IPS-18a (cell line): Measurements from ENCODE around the gene UBASH3A.

Experiments
- H3K27ac ChIP-seq: one replicate; pipeline ENCODE4 v1.5.1; 2013; ENCODE audit warnings: low read length
- H3K27me3 ChIP-seq: one replicate; pipeline ENCODE4 v1.6.1; 2013; ENCODE audit warnings: mild to moderate bottlenecking, low read length; ENCODE audit not compliant: control insufficient read depth, insufficient read depth
- H3K36me3 ChIP-seq: one replicate; pipeline ENCODE4 v1.6.1; 2013; ENCODE audit warnings: low read depth, low read length; ENCODE audit not compliant: control insufficient read depth
- H3K4me1 ChIP-seq: one replicate; pipeline ENCODE4 v1.6.1; 2013; ENCODE audit warnings: low read depth, low read length; ENCODE audit not compliant: control insufficient read depth
- H3K4me3 ChIP-seq: one replicate; pipeline ENCODE4 v1.5.1; 2013; ENCODE audit warnings: low read length
- H3K9ac ChIP-seq: one replicate; pipeline ENCODE4 v1.6.1; 2013; ENCODE audit warnings: mild to moderate bottlenecking, low read length, moderate library complexity
- H3K9me3 ChIP-seq: one replicate; pipeline ENCODE4 v1.6.1; 2013; ENCODE audit warnings: low read depth, low read length; ENCODE audit not compliant: control insufficient read depth

The UBASH3A gene

DNA sequence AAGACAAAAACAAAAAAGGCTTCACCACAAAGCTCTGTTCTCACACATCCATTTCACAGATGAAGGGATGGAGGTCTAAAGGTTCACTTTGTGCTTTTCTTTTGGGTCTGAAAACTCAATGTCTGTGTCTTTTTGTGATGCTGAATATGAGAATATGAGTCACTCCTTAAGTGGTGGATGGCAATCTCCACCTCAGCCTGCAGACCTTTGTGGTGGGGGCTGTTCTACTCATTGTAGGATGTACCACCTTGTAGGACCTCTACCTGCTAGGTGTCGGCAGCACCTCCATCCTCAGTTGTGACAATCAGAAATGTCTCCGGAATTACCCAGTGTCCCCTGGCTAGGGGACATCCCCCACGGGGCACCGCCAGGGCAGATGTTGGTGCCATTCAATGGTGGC, 42.8 kb downstream of the UBASH3A start:
- Histone ChIP-seq H3K9ac (no peak overlapping the region), H3K27me3 (no peaks in the 10 kb centered on the region), H3K36me3 (no peaks in the 10 kb centered on the region), H3K27ac (no peak overlapping the region), H3K9me3 (no peaks in the 10 kb centered on the region), H3K4me1 (peaks cover 8% of the 10 kb centered on the region), H3K4me3 (no peak overlapping the region)

DNA sequence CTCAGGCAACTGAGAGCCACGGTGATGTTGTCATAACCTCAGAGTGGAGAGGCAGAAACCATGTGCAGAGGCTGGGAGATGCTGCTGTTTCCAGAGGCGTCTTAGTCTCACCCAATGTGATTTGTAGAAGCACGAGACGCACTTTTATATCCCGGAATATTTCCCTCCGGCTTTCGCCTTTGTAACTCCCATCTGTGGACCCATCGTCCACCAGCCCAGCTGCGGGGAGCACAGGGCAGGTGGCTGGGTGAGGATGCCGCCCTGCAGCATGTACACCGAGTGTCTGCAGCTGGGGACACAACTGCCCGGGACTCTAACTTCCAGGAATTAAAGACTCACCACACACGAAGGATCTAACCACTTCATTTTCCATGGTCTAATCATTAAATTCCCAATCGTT, 43.5 kb downstream of the UBASH3A start:
- Histone ChIP-seq H3K9me3 (no peaks in the 10 kb centered on the region), H3K9ac (no peak overlapping the region), H3K27me3 (no peaks in the 10 kb centered on the region), H3K27ac (no peak overlapping the region), H3K4me1 (peaks cover 8% of the 10 kb centered on the region), H3K4me3 (no peak overlapping the region), H3K36me3 (no peaks in the 10 kb centered on the region)

DNA sequence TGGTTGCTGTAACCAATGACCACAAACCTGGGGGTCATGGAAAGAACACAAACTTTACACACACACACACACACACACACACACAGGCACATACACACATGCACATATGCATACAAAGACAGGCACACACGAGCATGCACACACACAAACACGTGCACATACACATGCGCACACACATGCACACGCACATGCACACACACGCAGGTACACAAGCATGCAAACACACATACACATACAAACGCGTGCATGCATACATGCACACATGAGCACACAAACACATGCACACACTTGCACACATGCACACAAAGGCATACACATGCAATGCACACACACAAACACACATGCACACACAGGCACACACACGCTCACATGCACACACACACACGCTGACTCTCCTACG, 44.0 kb downstream of the UBASH3A start:
- no peaks in the 10 kb centered on the region for H3K36me3 ChIP-seq
- H3K4me1 ChIP-seq, result peaks cover 8% of the 10 kb centered on the region
- H3K27ac ChIP-seq, result no peak overlapping the region
- H3K9me3 ChIP-seq, result no peaks in the 10 kb centered on the region
- H3K9ac ChIP-seq, result no peak overlapping the region
- no peaks in the 10 kb centered on the region for H3K27me3 ChIP-seq
- no peak overlapping the region for H3K4me3 ChIP-seq

DNA sequence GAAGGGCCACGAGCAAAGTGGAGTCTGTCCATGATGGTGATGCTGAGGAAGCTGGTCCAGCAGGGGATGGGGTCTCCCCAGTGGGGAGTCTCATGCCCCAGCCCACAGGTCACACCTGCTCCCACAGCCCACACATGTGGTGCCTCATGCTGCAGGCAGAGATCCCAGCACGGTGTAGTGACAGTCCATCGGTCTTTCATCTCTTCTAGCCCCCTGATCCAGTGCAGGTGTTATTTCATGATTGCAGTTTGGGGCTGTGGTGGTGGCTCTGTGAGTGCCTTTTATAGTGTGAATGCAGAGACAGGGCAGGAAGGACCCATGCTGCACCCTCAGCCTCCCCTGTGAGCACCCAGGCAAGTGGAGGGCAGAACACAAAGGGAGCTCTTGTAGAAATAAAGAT, 45.0 kb downstream of the UBASH3A start:
- Histone ChIP-seq H3K9me3 (no peaks in the 10 kb centered on the region), H3K27ac (no peak overlapping the region), H3K36me3 (no peaks in the 10 kb centered on the region), H3K27me3 (no peaks in the 10 kb centered on the region), H3K9ac (no peak overlapping the region), H3K4me1 (peaks cover 8% of the 10 kb centered on the region), H3K4me3 (no peak overlapping the region)

DNA sequence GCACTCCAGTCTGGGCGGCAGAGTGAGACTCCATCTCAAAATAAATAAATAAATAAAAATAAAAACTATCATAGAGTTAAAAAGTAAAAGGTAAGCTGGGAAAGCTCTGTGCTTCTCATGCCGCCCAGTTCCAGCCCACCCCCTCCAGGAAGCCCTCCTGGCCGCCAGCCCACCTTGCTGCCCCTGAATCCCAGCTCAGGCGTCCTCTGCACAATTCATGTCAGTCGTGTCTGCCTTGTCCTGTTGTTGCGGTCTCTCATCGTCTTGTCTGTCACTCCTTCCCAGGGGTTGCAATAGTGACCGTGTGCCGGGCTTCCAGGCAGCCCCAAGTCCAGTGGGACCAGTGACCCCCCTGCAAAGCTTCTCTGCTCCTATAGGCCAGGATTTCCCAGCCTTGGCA, 48.2 kb downstream of the UBASH3A start:
- no peaks in the 10 kb centered on the region for H3K9me3 ChIP-seq
- no peak overlapping the region for H3K9ac ChIP-seq
- no peak overlapping the region for H3K27ac ChIP-seq
- H3K4me1 ChIP-seq, result peaks cover 8% of the 10 kb centered on the region
- no peaks in the 10 kb centered on the region for H3K36me3 ChIP-seq
- no peaks in the 10 kb centered on the region for H3K27me3 ChIP-seq
- no peak overlapping the region for H3K4me3 ChIP-seq

DNA sequence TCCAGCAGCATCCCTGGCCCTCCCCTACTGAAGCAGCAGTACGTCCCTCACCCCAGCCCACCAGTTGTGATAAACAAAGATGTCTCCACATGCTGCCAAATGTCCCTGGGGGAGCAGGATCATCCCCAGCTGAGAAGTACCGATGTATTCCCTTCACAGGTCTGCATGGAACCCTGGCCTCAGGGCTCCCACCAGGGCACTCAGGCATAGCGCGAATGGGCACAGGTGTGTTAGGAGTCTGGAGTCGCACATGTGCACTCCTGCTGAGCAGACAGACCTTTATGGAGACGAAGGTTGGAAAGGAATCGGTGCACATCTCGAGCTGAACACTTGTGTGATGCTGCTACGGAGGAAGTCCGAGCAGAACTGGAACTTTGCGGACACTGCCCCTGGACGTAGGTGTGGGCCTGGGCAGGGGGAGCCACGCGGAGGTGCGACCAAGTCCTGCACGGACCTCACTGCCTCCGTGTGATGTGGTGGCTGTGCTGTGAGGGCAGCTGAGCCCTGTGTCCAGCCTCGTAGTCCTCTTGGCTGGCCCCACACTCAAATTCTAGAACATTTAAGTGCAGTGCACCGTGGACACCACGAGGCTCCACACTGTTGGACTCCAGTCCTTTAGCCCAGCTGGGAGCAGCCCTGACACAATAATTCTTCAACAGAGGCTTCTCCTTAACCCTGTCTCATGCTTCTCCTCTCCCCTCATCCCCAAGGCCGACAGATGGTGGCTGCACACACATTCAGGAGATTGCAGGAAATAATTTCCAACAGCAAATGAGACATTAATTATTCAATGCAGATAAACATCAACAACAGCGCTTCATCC, 48.9 kb downstream of the UBASH3A start:
- Histone ChIP-seq H3K27ac (no peak overlapping the region), H3K27me3 (no peaks in the 10 kb centered on the region), H3K4me3 (no peak overlapping the region), H3K36me3 (no peaks in the 10 kb centered on the region), H3K9ac (no peak overlapping the region), H3K4me1 (peaks cover 8% of the 10 kb centered on the region), H3K9me3 (no peaks in the 10 kb centered on the region)

DNA sequence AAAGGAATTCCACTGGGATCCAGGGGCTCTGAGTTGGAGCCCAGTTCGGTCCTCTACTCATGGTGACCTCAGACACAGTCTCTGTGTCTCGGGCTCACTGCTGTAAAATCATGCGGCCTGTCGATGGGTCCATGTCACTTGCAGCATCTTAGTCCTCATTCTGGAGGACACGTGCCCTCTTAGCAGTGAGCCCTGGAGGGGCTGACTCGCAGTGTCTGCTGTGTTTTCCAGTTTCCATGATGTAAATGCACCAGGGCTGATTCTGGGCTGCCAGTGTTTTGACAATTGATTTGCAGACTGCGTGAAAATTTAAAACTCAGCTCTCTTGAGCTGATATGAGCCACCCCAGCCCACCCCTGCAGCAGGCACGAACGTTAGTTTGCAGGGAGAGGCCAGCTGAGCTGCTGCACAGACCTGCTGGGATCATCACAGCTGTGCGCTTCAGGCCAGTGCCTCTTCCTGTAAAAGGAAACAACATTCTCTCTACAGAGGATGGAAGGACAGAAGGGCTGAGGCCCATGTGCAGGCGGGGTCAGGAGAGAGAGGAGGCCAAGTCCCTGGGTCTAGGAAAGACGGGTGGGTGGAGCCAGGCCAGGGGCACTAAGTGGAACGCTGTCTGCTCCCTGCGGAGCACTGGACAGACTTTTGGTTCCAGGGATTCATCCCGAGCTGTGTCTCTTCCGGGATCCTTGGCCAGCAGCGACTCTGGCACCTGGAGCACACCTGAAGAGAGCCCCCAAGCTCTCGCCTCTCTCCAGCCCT, 49.7 kb downstream of the UBASH3A start:
- peaks cover 8% of the 10 kb centered on the region for H3K4me1 ChIP-seq
- H3K36me3 ChIP-seq, result no peaks in the 10 kb centered on the region
- H3K4me3 ChIP-seq, result no peak overlapping the region
- H3K27me3 ChIP-seq, result no peaks in the 10 kb centered on the region
- no peak overlapping the region for H3K27ac ChIP-seq
- H3K9ac ChIP-seq, result no peak overlapping the region
- no peaks in the 10 kb centered on the region for H3K9me3 ChIP-seq

DNA sequence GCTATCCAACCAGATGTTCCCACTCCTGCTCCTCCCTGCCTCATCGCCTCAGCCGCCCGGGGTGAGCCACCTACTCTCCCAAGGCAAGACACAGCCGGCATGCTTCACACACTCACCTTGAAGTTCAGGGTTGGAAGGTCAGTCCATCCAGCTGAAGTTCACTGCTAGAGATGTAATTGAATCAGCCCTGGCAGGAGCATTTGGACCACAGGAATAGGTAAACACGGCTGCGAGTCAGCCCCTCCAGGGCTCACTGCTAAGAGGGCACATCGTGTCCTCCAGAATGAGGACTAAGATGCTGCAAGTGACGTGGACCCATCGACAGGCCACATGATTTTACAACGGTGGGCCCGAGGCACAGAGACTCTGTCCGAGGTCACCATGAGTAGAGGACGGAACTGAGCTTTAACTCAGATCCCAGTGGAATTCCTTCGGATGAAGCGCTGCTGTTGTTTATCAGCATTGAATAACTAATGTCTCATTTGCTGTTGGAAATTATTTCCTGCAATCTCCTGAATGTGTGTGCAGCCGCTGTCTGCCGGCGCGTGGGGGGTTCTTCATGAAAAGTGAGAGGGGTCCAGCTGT, 50.4 kb downstream of the UBASH3A start:
- Histone ChIP-seq H3K27ac (no peak overlapping the region), H3K27me3 (no peaks in the 10 kb centered on the region), H3K9ac (no peak overlapping the region), H3K36me3 (no peaks in the 10 kb centered on the region), H3K9me3 (no peaks in the 10 kb centered on the region), H3K4me3 (no peak overlapping the region), H3K4me1 (peaks cover 8% of the 10 kb centered on the region)

DNA sequence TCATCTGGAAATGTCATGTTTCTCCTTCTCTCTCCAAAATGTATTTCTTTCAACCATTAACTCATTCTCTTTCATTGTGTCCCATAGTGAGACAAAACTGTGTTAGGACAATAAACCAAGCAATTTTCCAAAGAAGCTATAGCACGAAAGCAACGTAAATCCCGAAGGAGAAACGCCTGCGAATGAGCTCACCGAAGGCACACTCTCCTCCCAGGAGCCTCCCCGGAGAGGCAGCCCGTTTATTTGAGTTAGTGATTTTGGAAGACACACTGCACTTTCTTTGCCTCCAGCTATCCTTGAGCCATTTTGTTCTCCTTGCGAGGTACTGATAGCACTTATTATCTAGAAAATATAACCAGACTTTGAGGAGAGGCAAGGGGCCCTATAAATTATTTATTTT, 51.1 kb downstream of the UBASH3A start:
- H3K9ac ChIP-seq, result no peak overlapping the region
- no peaks in the 10 kb centered on the region for H3K27me3 ChIP-seq
- H3K4me3 ChIP-seq, result no peak overlapping the region
- H3K4me1 ChIP-seq, result peaks cover 4% of the 10 kb centered on the region
- no peak overlapping the region for H3K27ac ChIP-seq
- no peaks in the 10 kb centered on the region for H3K9me3 ChIP-seq
- H3K36me3 ChIP-seq, result no peaks in the 10 kb centered on the region

DNA sequence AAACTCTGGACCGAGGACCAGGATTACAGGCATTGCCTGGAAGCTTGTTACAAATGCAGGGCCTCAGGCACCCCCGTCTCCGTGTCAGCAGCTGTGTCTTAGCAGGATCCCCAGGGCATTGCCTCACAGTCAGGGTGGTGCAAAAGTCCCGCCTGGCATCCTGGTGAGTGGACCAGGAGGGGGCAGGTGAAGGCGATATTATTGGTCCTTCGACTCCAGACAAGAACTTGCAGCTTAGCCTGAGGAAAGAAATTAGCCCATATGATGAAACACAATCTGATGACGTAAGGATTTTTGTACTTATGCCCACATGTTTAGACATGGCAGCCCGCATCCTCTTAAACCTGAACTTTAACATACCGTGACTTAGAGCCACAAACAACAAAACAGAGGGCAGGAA, 51.5 kb downstream of the UBASH3A start:
- H3K9me3 ChIP-seq, result no peaks in the 10 kb centered on the region
- no peak overlapping the region for H3K9ac ChIP-seq
- no peaks in the 10 kb centered on the region for H3K36me3 ChIP-seq
- H3K4me1 ChIP-seq, result peaks cover 4% of the 10 kb centered on the region
- no peaks in the 10 kb centered on the region for H3K27me3 ChIP-seq
- H3K4me3 ChIP-seq, result no peak overlapping the region
- no peak overlapping the region for H3K27ac ChIP-seq

DNA sequence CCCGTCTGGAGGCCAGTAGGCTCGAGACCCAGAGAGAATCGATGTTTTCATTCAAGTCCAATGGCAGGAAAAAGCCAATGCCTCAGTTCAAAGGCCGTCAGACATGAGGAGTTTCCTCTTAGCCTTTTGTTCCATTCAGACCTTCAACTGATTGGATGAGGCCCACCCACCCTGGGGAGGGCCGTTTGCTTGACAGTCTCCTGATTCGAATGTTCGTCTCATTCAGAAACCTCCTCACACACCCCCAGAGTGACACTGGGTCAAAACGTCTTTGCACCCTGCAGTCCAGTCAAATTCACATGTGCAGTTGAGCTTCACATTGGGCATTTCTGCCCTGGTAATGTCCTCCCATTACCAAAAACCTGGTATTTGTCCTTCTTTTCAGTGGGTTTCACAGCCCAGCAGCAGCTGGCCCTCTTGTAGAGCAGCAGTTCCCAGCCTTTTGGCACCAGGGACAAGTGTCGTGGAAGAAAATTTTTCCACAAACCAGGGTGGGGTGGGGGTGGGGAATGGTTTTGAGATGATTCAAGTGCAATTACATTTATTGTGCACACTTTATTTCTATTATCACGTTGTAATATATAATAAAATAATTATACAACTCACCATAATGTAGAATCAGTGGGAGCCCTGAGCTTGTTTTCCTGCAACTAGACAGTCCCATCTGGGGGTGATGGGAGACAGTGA, 52.2 kb downstream of the UBASH3A start:
- no peak overlapping the region for H3K4me3 ChIP-seq
- peaks cover 5% of the 10 kb centered on the region for H3K4me1 ChIP-seq
- no peaks in the 10 kb centered on the region for H3K27me3 ChIP-seq
- H3K36me3 ChIP-seq, result no peaks in the 10 kb centered on the region
- no peak overlapping the region for H3K9ac ChIP-seq
- no peaks in the 10 kb centered on the region for H3K9me3 ChIP-seq
- H3K27ac ChIP-seq, result no peak overlapping the region
